Fibroblast of skin of scalp (primary cell): ENCODE results near the gene YWHAB.
"Not testable (repeated sequence)": the region's sequence is repeated elsewhere in the genome, so short reads cannot be mapped to it uniquely, and the experiment has no call there.

Source experiments
- DNase-seq: peaks from one replicate; pipeline ENCODE4 v3.0.0-alpha.2; 2013

The YWHAB gene

GRCh38 chr20:44869471-44869870 is 16.0 kb upstream of the YWHAB start:
- no peak for DNase-seq

GRCh38 chr20:44882360-44882759 is 3.1 kb upstream of the YWHAB start:
- not testable (repeated sequence) for DNase-seq

- DNase-seq, result no peak
Observed at GRCh38 chr20:44883214-44883902, 2.1 kb upstream of the YWHAB start.

GRCh38 chr20:44884907-44885391 is 556 bp upstream of the YWHAB start:
- no peak for DNase-seq

GRCh38 chr20:44886266-44886651 is 754 bp downstream of the YWHAB start:
- no peak for DNase-seq

GRCh38 chr20:44886828-44887227 is 1.3 kb downstream of the YWHAB start:
- DNase-seq, result no peak

DNA sequence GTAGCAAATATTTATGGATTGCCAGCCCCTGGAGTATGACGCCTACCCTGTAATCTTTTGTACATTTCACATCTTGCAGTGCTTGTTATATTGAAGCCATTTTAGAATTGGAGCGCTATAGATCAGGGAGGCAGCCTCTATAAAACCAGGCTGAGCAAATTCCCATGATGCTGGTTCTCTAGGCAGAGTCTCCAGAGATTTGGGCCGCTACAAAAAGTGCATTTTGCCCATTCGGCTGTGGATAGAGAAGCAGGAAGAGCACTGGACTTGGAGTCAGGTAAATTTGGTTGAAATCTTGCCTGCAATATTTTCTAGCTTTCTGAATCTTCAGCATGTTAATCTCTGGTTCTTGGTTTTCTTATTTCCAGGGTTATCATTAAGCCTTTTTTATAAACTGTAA is 2.0 kb downstream of the YWHAB start:
- DNase-seq, result no peak

DNA sequence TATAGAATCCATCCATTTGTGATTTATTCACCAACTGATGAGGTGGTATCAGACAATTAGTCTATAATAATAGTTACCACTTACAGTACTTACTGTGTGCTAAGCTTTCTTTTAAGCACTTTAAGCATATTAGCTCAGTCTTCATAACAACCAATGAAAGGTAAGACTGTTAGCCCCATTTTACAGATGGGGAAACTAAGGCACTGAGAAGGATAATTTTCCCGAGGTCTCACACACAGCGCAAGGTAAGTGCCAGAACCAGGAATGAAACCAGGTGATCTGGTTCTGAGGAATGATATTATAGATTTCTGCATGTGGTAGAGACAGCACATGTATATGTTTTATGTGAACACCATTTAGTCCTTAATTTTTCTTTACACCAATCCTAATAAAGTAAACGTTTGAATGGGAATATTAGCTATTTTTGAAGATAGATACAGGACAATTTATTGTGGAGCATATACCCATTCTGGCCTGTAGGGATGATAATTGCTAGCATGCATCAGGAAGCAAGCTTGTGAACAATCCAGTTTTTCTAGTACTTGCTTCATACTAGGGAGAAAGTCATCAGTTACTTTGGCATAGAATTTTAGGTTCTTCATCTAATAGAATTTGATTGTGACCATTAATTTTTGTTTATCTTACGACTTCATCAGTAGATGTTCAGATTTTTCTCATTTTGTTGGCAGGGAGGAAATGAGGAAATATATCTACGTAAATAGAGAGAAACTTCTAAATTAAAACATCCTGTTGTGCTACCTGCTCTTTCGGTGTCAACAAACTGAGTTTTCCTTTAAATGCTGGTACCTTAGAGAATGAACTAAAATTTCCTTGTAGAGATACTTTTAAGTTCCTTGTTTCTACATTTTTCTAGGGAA is 3.0 kb downstream of the YWHAB start:
- no peak for DNase-seq

DNA sequence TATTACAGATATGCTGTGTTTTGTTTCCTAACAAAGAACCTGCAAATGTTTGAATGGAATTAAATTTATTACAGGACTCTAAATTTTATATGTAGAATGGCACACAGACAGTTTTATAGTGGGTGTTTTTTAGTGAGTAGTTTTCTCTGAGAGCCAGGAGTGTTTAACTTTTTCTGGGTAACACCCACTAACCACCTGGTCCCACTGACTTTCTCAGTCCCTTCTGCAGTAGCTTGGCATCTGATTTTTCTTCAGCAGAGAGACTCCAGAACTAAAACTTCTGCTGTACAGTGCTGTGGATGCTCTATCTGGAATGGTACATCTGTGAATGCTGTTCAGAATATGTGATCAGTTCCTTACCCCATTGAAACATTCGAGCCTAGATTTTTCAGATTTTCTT is 6.3 kb downstream of the YWHAB start:
- DNase-seq, result no peak

- DNase-seq, result no peak
Observed at GRCh38 chr20:44894959-44895358, 9.5 kb downstream of the YWHAB start.

DNA sequence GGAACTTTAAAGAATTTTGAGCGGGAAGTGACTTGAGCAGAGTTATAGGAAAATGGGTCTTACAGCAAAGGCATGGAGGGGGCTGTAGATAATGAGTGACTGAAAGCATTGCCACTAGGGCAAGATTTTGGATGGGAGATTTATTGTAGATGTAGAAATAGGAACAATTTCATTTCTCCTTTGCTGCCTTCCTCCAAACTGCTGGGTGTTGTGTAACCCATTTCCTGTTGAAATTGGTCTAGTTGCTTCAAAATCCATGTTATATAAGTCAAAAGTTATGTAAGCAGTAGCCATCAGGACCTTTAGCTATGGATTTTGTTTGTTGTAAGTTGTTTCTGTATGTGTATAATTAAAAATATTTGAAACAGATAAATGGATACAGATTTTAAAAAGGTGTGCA is 11.1 kb downstream of the YWHAB start:
- DNase-seq, result no peak

DNA sequence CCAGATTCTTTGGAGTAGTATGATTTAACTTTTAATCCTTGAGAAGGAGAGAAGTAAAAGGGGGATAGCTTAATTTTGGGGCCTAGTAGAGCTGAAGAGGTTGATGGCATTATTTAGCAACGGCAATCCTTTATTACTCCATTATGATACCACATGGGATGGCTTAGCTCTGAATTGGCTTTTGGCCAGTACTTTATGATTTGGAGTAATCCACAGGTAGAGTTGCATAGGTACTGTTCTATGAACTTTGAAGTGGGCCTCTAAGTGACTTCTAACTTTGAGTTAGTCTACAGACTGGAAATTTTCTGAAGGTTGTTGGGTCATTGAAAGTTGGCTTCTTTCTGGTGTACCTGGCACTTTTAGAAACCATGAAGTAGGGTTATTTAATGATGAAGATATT is 11.6 kb downstream of the YWHAB start:
- no peak for DNase-seq

DNA sequence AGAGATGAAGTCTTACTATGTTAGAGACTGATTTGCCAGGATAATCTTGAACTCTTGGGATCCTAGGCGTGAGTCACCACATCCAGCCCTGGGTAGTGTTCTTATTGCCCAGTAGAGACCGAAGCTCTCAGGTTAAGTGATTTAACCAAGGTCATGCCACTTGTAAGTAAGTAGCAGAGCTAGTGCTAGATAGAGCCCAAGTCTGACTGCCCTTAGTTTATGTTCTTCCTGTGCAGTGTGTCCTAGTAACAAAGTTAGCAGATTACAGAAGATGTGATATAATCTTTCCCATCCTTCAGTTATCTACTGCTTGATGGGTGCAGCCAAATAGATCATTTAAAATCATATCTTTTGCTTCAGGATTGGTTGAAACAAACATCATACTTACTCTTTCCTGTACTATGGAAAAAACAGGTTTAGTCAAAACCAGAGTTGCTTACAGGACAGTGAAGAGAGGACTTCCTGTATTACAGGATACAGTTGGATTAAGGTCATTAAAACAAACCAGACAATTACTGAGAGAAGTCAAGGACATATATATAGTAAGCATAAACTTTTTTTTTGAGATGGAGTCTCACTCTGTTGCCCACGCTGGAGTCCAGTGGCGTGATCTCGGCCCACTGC is 14.8 kb downstream of the YWHAB start:
- no peak for DNase-seq

DNA sequence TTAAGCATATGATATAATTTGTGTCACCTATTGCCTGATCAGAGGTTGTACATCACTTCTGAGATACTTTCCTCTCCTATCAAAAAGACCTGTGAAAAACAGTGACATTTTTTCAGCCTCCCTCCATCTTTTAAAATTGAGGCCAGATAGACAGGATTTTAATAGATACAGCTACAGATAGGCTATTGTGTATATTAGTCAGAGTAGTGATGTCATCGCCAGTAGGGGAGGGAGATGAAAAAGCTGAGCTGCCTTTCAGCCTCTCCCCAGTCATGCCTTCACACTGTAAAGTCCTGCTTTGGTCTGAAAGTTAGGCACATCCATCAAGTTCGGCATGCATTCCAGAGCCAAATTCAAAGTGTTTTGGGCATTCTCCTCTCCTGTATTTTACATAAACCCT is 16.5 kb downstream of the YWHAB start:
- peak; percentile 31 for DNase-seq

DNA sequence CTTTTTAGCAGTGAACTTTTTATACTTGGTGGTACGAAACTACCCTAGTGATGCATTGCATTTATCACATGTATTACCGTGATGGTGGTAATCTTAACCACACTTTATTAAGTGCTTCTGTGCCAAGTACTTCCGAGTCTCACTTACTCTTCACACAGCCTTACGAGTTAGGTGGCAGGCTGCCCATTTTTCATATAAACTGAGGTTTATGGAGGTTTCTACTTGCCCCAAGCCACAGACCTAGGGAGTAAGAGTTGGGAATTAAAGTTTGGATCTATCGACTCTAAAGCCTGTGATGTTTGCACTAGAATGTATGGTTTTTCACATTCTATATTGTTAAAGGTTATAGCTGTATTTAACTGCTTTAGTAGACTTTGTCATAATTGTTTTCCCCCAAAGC is 18.9 kb downstream of the YWHAB start:
- DNase-seq, result no peak

DNA sequence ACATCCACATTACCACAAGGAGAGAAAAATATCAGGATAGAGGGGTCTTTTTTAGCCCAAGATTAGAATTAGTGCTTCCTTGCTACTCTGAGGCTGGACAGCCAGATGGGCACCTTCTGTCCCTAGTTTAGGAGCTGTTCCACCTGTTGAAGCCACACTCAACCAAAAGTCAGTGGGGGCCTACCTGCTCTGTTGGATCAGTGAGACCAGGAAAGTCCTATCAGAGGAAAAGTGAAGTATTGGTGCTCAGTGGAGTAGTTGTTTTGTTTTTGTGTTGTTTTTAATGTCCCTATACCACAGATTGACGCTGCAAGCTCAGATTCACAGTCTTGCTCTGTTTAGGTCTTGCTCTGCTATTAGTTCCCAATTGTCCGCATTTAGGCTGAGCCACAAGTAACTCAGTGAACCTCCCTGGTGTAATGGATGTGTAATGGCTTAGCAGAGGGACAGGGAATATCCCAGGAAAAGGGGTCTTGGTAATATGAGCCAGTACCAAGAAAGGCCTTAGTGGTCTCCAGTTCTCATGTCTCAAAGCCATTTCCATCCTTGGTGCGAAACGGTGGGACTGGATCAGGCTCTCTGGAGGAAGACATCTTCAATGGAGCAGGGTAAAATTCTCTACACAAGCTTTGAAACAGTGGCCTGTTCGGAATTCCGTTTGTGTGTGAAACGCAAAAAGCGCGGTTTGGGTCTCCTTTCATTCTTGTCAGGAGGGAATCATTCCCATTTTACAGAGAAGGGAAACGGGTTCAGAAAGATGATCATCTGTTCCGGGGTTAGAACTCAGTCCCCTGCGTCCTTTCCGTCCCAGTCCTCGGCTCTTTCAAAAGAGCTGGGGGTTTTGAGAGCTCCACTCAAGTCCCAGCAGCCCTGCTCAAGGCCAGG is 23.7 kb downstream of the YWHAB start:
- DNase-seq, result no peak

GRCh38 chr20:44909872-44910689 is 24.6 kb downstream of the YWHAB start, which contains the start of gene PABPC1L:
PABPC1L (plus strand) TSS chr20:44910060; CDS start chr20:44910144, 84 bp downstream.
- peak; percentile 52 for DNase-seq

DNA sequence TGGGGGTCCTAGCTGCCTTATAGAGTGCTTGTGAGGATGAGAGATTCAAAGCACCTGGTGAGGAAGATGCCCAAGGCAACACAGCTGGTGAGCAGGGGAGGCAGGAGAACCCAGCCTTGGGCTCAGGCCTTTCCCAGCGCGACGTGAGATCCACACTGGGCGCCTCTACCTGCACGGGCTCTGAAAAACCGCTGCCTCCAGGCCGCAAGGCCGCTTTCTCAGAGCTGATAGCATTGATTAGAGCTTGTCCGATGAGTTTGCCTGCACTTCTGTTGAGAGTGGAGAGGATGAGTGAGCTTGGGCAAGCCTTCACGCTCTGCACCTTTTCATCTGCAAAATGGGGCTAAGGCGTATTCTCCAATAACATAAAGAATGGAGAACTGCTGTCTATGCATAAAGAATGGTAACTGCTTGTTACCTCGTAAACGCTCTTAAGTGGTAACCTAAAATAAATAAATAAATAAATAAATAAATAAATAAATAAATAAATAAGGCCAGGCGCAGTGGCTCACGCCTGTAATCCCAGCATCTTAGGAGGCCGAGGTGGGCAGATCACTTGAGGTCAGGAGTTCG is 25.3 kb downstream of the YWHAB start:
- DNase-seq, result no peak

DNA sequence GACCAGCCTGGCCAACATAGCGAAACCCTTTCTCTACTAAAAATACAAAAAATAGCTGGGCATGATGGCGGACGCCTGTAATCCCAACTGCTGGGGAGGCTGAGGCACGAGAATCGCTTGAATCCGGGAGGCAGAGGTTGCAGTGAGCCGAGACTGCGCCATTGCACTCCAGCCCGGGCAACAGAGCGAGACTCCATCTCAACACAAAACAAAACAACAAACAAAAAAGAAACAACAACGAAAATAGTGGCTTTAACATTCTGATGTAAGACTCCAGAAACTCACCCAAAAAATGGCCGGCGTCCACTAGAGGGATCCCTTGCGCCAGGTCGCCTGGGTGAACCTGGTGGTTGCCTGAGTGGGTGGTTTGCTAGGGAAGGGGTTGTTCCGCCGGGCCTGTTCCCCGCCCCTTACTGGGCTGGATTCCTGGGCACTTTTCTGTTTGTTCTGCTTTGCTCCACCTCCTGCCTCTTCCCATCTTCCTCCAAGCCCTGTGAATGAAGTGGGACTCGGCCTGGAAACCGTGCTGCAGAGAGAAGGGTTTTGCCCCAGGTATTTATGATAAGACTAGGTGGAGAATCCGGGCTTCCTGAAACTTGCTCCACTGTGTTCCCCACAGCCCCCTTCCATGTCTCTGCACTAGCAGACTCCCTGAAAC is 25.9 kb downstream of the YWHAB start:
- DNase-seq, result peak; percentile 47

DNA sequence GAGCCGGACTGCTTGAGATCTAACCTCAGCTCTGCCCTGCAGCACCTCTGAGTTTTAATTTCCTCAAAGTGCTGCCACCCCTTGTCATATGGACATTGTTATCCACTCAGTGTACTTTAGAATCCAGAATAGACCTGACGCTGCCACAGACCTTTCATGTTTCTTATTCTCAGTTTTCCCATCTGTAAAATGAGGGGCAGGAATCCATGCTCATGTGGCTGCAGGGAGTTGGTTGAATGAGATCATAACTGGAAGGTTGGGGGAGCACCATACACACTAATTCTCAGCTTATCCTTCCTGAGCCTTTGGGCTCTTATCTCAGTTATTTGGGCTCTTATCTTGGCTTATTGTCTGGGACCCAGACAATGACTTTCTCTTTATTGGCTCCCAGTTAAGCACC is 26.7 kb downstream of the YWHAB start:
- no peak for DNase-seq

- DNase-seq, result no peak
Observed at GRCh38 chr20:44914924-44915323, 29.4 kb downstream of the YWHAB start.
